NT2/D1 (cell line): ENCODE measurements around the gene MAGEC3.

Source experiments
- DNase-seq: peaks from one replicate; pipeline ENCODE4 v3.0.0-alpha.2; 2011; ENCODE audit warnings: low read depth, low spot score
- H3K27me3 ChIP-seq: 2 replicates; pipeline ENCODE4 v1.6.0; 2011; ENCODE audit warnings: mild to moderate bottlenecking; ENCODE audit not compliant: insufficient read length, insufficient read depth
- H3K36me3 ChIP-seq: 2 replicates; pipeline ENCODE4 v1.6.1; 2011; ENCODE audit warnings: mild to moderate bottlenecking, low read length, mixed read lengths; ENCODE audit not compliant: insufficient read depth, insufficient read length
- H3K4me1 ChIP-seq: 2 replicates; pipeline ENCODE4 v1.5.1; 2011; ENCODE audit not compliant: insufficient read depth, insufficient read length
- H3K4me3 ChIP-seq: 2 replicates; pipeline ENCODE4 v1.5.1; 2011; ENCODE audit warnings: low read depth; ENCODE audit not compliant: insufficient read length
- H3K9ac ChIP-seq: 2 replicates; pipeline ENCODE4 v1.6.0; 2011; ENCODE audit warnings: low read depth; ENCODE audit not compliant: insufficient read length
- H3K9me3 ChIP-seq: 2 replicates; pipeline ENCODE4 v1.5.1; 2011; ENCODE audit warnings: mild to moderate bottlenecking, low read length; ENCODE audit not compliant: insufficient read depth
- SUZ12 ChIP-seq: IDR thresholded peaks from 2 replicates; pipeline ENCODE4 v1.6.1; 2011; ENCODE audit not compliant: insufficient read length, insufficient read depth; ENCODE audit errors: extremely low read depth
- YY1 ChIP-seq: IDR thresholded peaks from 2 replicates; pipeline ENCODE4 v1.6.1; 2011; ENCODE audit not compliant: insufficient read length, insufficient read depth
- ZNF274 ChIP-seq: IDR thresholded peaks from 2 replicates; pipeline ENCODE4 v1.6.1; 2011; ENCODE audit warnings: mild to moderate bottlenecking, low read depth, low read length

Gene MAGEC3, protein sequence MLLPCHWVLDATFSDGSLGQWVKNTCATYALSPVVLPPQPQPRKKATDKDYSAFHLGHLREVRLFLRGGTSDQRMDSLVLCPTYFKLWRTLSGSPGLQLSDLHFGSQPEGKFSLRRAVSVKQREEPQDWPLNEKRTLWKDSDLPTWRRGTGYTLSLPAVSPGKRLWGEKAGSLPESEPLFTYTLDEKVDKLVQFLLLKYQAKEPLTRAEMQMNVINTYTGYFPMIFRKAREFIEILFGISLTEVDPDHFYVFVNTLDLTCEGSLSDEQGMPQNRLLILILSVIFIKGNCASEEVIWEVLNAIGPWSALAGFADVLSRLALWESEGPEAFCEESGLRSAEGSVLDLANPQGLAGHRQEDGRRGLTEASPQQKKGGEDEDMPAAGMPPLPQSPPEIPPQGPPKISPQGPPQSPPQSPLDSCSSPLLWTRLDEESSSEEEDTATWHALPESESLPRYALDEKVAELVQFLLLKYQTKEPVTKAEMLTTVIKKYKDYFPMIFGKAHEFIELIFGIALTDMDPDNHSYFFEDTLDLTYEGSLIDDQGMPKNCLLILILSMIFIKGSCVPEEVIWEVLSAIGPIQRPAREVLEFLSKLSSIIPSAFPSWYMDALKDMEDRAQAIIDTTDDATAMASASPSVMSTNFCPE

DNA sequence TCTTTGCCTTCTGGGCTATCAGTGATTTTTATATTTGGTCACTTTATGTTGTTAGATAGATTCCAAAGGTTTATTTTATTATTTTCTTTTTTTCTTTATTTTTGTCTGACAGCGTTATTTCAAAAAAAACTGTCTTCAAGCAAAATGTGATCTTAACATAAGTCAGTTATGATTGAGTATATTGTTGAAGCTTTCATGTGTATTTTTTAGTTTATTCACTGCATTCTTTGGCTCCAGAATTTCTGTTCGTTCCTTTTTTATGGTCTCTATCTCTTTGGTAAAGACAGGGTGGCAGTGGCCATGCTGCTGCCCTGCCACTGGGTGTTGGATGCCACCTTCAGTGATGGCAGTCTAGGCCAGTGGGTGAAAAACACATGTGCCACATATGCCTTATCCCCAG is at the start of gene MAGEC3:
TSS of gene MAGEC3 (plus strand) at position 301 of the 400 bp plus-strand sequence. CDS start at position 301, 0 bp downstream.
- Histone ChIP-seq H3K9me3 (no peaks in the 10 kb centered on the region), H3K9ac (no peak within 1 kb of the TSS), H3K4me1 (no peaks in the 10 kb centered on the region), H3K27me3 (no peaks in the 10 kb centered on the region), H3K36me3 (no peaks in the 10 kb centered on the region), H3K4me3 (no peak within 1 kb of the TSS)
- no peak for DNase-seq
- TF ChIP-seq ZNF274 (no peak), YY1 (no peak), SUZ12 (no peak)

GRCh38 chrX:141791856-141792255 is 46.3 kb upstream of the MAGEC3 start:
- Histone ChIP-seq H3K4me3 (no peak overlapping the region), H3K9ac (no peak overlapping the region), H3K9me3 (no peaks in the 10 kb centered on the region), H3K27me3 (no peaks in the 10 kb centered on the region), H3K4me1 (no peaks in the 10 kb centered on the region), H3K36me3 (no peaks in the 10 kb centered on the region)
- TF ChIP-seq YY1 (no peak), ZNF274 (no peak)
- no peak for DNase-seq

GRCh38 chrX:141811438-141811837 is 26.7 kb upstream of the MAGEC3 start:
- H3K9me3 ChIP-seq: no peaks in the 10 kb centered on the region

DNA sequence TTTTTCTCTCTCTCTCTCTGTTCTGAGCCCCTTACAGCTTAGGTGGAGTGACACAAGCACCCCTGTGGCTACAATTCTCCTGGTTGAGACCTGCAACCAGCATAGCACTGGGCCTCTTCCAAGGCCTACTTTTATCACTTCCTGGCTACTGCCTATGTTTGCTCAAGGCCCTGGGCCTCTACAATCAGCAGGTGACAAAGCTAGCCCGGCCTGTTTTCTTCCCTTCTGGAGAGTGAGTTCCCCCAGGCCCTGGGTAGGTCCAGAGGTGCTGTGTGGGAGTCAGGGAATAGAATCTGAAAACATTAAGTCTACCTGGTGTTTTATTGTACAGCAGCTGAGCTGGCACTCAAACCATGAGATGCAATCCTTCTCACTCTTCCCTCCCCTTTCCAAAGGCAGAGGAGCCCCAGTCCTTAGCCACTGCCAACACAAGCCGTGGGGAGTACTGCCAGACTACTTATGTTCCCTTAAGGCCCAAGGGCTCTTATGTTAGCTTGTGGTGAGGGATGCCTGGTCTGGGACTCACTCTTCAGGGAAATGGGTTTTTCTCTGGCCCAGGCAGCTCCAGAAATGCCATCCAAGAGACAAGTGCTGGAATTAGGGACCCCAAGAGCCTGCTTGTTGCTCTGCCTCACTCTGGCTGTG is 23.8 kb upstream of the MAGEC3 start:
- H3K9me3 ChIP-seq: no peaks in the 10 kb centered on the region
- H3K4me3 ChIP-seq: no peak overlapping the region
- no peaks in the 10 kb centered on the region for H3K27me3 ChIP-seq
- H3K9ac ChIP-seq: no peak overlapping the region
- no peak for TF ChIP-seq ZNF274
- TF ChIP-seq SUZ12: no peak
- no peak for TF ChIP-seq YY1
- DNase-seq: no peak
- H3K36me3 ChIP-seq: no peaks in the 10 kb centered on the region
- H3K4me1 ChIP-seq: no peaks in the 10 kb centered on the region

More at GRCh38 chrX:141811438-141811837, 26.7 kb upstream of the MAGEC3 start:
- no peaks in the 10 kb centered on the region for H3K36me3 ChIP-seq
- TF ChIP-seq ZNF274 (no peak), YY1 (no peak), SUZ12 (no peak)
- no peak for DNase-seq
- no peak overlapping the region for H3K9ac ChIP-seq
- H3K27me3 ChIP-seq: no peaks in the 10 kb centered on the region
- no peak overlapping the region for H3K4me3 ChIP-seq
- H3K4me1 ChIP-seq: no peaks in the 10 kb centered on the region

GRCh38 chrX:141815904-141816303 is 22.2 kb upstream of the MAGEC3 start:
- Histone ChIP-seq H3K4me3 (no peak overlapping the region), H3K36me3 (no peaks in the 10 kb centered on the region), H3K27me3 (no peaks in the 10 kb centered on the region), H3K9me3 (no peaks in the 10 kb centered on the region), H3K9ac (no peak overlapping the region), H3K4me1 (no peaks in the 10 kb centered on the region)
- DNase-seq: no peak
- TF ChIP-seq SUZ12: no peak
- TF ChIP-seq ZNF274: no peak
- TF ChIP-seq YY1: no peak

- DNase-seq: no peak
- H3K27me3 ChIP-seq: no peaks in the 10 kb centered on the region
- H3K4me1 ChIP-seq: no peaks in the 10 kb centered on the region
- H3K9ac ChIP-seq: no peak overlapping the region
- H3K4me3 ChIP-seq: no peak overlapping the region
- H3K36me3 ChIP-seq: no peaks in the 10 kb centered on the region
- TF ChIP-seq SUZ12 (no peak), YY1 (no peak), ZNF274 (no peak)
- H3K9me3 ChIP-seq: no peaks in the 10 kb centered on the region
Observed at GRCh38 chrX:141832247-141832646, 5.9 kb upstream of the MAGEC3 start.

GRCh38 chrX:141839856-141840255 is 1.7 kb downstream of the MAGEC3 start:
- Histone ChIP-seq H3K36me3 (no peaks in the 10 kb centered on the region), H3K9ac (no peak overlapping the region), H3K4me1 (no peaks in the 10 kb centered on the region), H3K9me3 (no peaks in the 10 kb centered on the region), H3K4me3 (no peak overlapping the region), H3K27me3 (no peaks in the 10 kb centered on the region)
- DNase-seq: no peak
- no peak for TF ChIP-seq ZNF274
- TF ChIP-seq YY1: no peak
- no peak for TF ChIP-seq SUZ12
